Testis (tissue), 2 donors: ENCODE data around the gene TYW1.
"Not testable (repeated sequence)": the region's sequence is repeated elsewhere in the genome, so short reads cannot be mapped to it uniquely, and the experiment has no call there.

Experiments used
- CTCF ChIP-seq, 3 experiments: fragments of 450-650 bp in 2 of 3; fragments of 200-600 bp in 1 of 3; sonication (generic) in 1 of 3; IDR thresholded peaks; one replicate each; pipeline ENCODE4 v1.5.1; 2016 to 2019; ENCODE audit warnings: antibody characterized with exemption in 3 of 3, mild to moderate bottlenecking in 2 of 3, moderate library complexity in 1 of 3
- POLR2A ChIP-seq: fragments of 450-650 bp; IDR thresholded peaks from one replicate; pipeline ENCODE4 v1.6.1; 2017; ENCODE audit warnings: antibody characterized with exemption, mild to moderate bottlenecking, moderate library complexity

- not testable (repeated sequence) for TF ChIP-seq CTCF (IDR thresholded peaks at IDR 0.05); POLR2A
Observed at GRCh38 chr7:67266070-67266469, 269.4 kb downstream of the TYW1 start.
